Measurements from ENCODE around the gene DDR2. TPM values are rescaled to one million over a fixed set of nuclear protein-coding genes. Genes with fewer than 3 reads are reported as not detected.

The DDR2 gene
- total RNA-seq, 1 donor from 2014 or later: 0.69 TPM

DNA sequence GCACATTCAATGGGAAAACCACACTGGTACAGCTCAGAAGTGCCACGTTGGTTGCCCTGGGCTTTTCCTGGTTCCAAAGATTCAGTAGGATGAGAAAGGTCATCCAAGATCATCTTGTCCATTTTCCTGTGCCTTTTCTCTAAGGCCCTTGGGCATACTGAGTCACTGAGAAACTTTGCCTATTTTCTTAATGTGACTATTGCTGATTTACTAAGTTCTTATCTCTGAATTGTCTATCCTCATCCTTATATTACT is 101.0 kb downstream of the DDR2 start:
- no peak overlapping the region for H3K27ac ChIP-seq

DNA sequence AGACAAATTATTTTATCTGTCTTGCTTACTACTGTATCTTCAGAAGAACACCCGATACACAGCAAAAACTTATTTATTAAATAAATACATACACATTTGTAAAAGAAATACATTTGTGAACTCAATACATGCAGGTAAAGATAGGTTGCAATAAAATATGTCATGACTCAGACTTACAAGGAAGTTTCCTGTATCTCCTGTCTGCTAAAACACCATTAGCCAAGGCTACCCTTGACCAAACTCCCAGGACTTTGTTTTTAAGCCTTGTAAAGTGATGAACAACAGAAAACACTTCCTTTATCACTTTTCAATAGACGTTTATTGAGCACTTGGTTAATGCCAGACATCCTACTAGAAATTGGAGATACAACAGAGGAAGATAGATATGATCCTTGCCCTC is 101.8 kb downstream of the DDR2 start:
- Histone ChIP-seq H3K36me3 (no peaks in the 10 kb centered on the region), H3K27ac (no peak overlapping the region), H2AFZ (replicated peaks) (no peak overlapping the region), H3K4me2 (no peak overlapping the region), H3K27me3 (no peaks in the 10 kb centered on the region), H3K4me3 (no peak overlapping the region), H3K9ac (no peak overlapping the region), H3K9me3 (ENCODE audit: low read depth) (no peaks in the 10 kb centered on the region), H4K20me1 (ENCODE audit: low read depth) (no peaks in the 10 kb centered on the region), H3K79me2 (ENCODE audit: low read depth) (no peaks in the 10 kb centered on the region), H3F3A (ENCODE audit: low read depth) (peaks cover 8% of the 10 kb centered on the region), H3K4me1 (peaks cover 17% of the 10 kb centered on the region)
- Mint-ChIP-seq H3K4me1 (peaks cover 14% of the 10 kb centered on the region), H3K36me3 (no peaks in the 10 kb centered on the region), H3K27ac (no peak overlapping the region), H3K4me3 (no peak overlapping the region), H3K9me3 (peaks cover 2% of the 10 kb centered on the region), H3K27me3 (ENCODE audit: insufficient read depth, low read depth) (no peaks in the 10 kb centered on the region)
- TF ChIP-seq EZH2phosphoT487 (IDR thresholded peaks at IDR 0.05) (no peak), EZH2 (IDR thresholded peaks at IDR 0.05) (no peak)
- TF ChIP-seq, protein P1, sequence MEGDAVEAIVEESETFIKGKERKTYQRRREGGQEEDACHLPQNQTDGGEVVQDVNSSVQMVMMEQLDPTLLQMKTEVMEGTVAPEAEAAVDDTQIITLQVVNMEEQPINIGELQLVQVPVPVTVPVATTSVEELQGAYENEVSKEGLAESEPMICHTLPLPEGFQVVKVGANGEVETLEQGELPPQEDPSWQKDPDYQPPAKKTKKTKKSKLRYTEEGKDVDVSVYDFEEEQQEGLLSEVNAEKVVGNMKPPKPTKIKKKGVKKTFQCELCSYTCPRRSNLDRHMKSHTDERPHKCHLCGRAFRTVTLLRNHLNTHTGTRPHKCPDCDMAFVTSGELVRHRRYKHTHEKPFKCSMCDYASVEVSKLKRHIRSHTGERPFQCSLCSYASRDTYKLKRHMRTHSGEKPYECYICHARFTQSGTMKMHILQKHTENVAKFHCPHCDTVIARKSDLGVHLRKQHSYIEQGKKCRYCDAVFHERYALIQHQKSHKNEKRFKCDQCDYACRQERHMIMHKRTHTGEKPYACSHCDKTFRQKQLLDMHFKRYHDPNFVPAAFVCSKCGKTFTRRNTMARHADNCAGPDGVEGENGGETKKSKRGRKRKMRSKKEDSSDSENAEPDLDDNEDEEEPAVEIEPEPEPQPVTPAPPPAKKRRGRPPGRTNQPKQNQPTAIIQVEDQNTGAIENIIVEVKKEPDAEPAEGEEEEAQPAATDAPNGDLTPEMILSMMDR (IDR thresholded peaks at IDR 0.05): no peak
- no peak for DNase-seq (ENCODE audit: low spot score)

More for the DNA sequence above, 101.0 kb downstream of the DDR2 start:
- Mint-ChIP-seq H3K4me3 (no peak overlapping the region), H3K27me3 (ENCODE audit: insufficient read depth, low read depth) (no peaks in the 10 kb centered on the region), H3K4me1 (peaks cover 14% of the 10 kb centered on the region), H3K9me3 (peaks cover 2% of the 10 kb centered on the region), H3K27ac (no peak overlapping the region), H3K36me3 (no peaks in the 10 kb centered on the region)
- no peak overlapping the region for H3K9ac ChIP-seq
- H3K9me3 ChIP-seq (ENCODE audit: low read depth): no peaks in the 10 kb centered on the region
- no peaks in the 10 kb centered on the region for H4K20me1 ChIP-seq (ENCODE audit: low read depth)
- no peak overlapping the region for H3K4me3 ChIP-seq
- H3K27me3 ChIP-seq: no peaks in the 10 kb centered on the region
- H3K36me3 ChIP-seq: no peaks in the 10 kb centered on the region
- no peak overlapping the region for H3K4me2 ChIP-seq
- H3K4me1 ChIP-seq: peaks cover 17% of the 10 kb centered on the region
- TF ChIP-seq EZH2 (IDR thresholded peaks at IDR 0.05) (no peak), EZH2phosphoT487 (IDR thresholded peaks at IDR 0.05) (no peak)
- TF ChIP-seq, protein P1 (IDR thresholded peaks at IDR 0.05): no peak
- peaks cover 8% of the 10 kb centered on the region for H3F3A ChIP-seq (ENCODE audit: low read depth)
- no peak overlapping the region for H2AFZ ChIP-seq (replicated peaks)
- DNase-seq (ENCODE audit: low spot score): no peak
- H3K79me2 ChIP-seq (ENCODE audit: low read depth): no peaks in the 10 kb centered on the region

DNA sequence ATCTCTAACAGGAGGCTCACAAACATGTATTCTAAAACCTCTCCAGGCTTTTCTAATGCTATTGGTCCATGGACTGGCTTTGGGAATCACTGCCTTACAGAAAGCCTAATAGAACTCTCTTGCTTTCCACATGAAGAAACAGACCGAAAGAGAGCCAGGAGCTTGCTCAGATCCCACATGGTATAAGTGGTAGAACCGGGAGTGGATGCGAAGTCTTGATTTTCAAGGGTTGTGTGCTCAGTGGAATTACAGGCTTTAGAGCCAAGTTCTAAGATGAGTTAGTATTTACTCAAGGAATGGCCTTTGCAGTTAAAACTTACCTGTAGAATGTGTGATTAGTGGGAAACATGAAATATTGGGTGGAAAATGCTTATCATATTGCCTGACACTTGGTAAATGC is 103.9 kb downstream of the DDR2 start:
- H3F3A ChIP-seq (ENCODE audit: low read depth): peaks cover 8% of the 10 kb centered on the region
- no peak overlapping the region for H3K4me2 ChIP-seq
- TF ChIP-seq EZH2phosphoT487 (IDR thresholded peaks at IDR 0.05): no peak
- TF ChIP-seq, protein P1 (IDR thresholded peaks at IDR 0.05): no peak
- no peak for TF ChIP-seq EZH2 (IDR thresholded peaks at IDR 0.05)
- H3K36me3 Mint-ChIP-seq: no peaks in the 10 kb centered on the region
- H3K4me1 ChIP-seq: peaks cover 17% of the 10 kb centered on the region
- H3K4me3 Mint-ChIP-seq: no peak overlapping the region
- H3K27ac Mint-ChIP-seq: no peak overlapping the region
- no peaks in the 10 kb centered on the region for H3K27me3 Mint-ChIP-seq (ENCODE audit: insufficient read depth, low read depth)
- DNase-seq (ENCODE audit: low spot score): no peak
- no peaks in the 10 kb centered on the region for H3K9me3 ChIP-seq (ENCODE audit: low read depth)
- H3K9me3 Mint-ChIP-seq: peaks cover 2% of the 10 kb centered on the region
- H2AFZ ChIP-seq (replicated peaks): no peak overlapping the region
- H4K20me1 ChIP-seq (ENCODE audit: low read depth): no peaks in the 10 kb centered on the region
- no peaks in the 10 kb centered on the region for H3K79me2 ChIP-seq (ENCODE audit: low read depth)
- peaks cover 14% of the 10 kb centered on the region for H3K4me1 Mint-ChIP-seq
- no peaks in the 10 kb centered on the region for H3K27me3 ChIP-seq
- no peak overlapping the region for H3K4me3 ChIP-seq
- no peak overlapping the region for H3K27ac ChIP-seq
- no peaks in the 10 kb centered on the region for H3K36me3 ChIP-seq
- no peak overlapping the region for H3K9ac ChIP-seq

DNA sequence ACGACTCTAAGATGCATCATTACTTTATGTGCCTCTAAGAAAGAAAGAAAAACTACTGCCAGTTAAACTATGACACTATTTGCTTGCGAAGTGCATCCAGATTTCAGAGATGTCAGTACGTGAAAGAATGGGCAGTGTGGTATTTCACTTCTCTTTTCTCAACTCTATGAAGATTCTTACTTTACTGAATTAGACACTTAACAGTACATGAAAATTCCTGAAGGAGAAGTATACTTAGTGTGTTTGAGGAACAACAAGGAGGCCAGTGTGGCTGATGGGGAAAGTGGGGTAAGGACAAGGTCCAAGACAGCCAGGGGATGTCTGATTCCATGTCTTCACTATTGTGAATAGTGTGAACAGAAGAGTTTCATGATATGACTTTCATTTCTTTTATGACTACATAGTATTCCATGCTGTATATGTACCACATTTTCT is 104.4 kb downstream of the DDR2 start:
- Mint-ChIP-seq H3K9me3 (peaks cover 2% of the 10 kb centered on the region), H3K4me1 (peaks cover 12% of the 10 kb centered on the region), H3K27me3 (ENCODE audit: insufficient read depth, low read depth) (no peaks in the 10 kb centered on the region), H3K36me3 (no peaks in the 10 kb centered on the region), H3K27ac (no peak overlapping the region), H3K4me3 (no peak overlapping the region)
- Histone ChIP-seq H3K9me3 (ENCODE audit: low read depth) (no peaks in the 10 kb centered on the region), H3K4me3 (no peak overlapping the region), H3K4me2 (no peak overlapping the region), H3K4me1 (peaks cover 13% of the 10 kb centered on the region), H3K79me2 (ENCODE audit: low read depth) (no peaks in the 10 kb centered on the region), H2AFZ (replicated peaks) (no peak overlapping the region), H3K27me3 (no peaks in the 10 kb centered on the region), H4K20me1 (ENCODE audit: low read depth) (no peaks in the 10 kb centered on the region), H3K27ac (no peak overlapping the region), H3K9ac (no peak overlapping the region), H3F3A (ENCODE audit: low read depth) (peaks cover 6% of the 10 kb centered on the region), H3K36me3 (no peaks in the 10 kb centered on the region)
- no peak for DNase-seq (ENCODE audit: low spot score)
- TF ChIP-seq EZH2 (IDR thresholded peaks at IDR 0.05) (no peak), EZH2phosphoT487 (IDR thresholded peaks at IDR 0.05) (no peak)
- TF ChIP-seq, protein P1 (IDR thresholded peaks at IDR 0.05): no peak
